Measurements from ENCODE around the gene PLXNA4.

DNA sequence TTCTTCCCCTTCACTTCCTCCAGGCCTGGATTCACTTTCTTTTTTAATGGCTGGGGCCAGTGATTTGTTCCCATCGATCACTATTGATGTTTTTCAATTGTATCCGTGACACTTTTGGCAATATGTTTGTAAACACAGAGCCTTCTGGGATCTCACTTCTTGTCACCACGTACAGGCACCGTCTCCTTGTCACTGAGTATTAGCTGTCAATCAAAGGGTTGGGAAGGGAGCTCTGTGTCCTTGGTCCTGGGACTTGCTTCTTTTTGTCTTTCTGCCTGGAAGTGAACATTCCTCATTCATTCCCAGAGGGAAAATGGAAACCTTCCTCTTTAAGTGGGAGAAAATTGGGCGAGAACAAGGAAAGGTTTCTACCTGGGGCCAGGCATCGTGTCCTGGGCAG lies 157.4 kb downstream of the PLXNA4 start:
- TF ChIP-seq, protein P1, sequence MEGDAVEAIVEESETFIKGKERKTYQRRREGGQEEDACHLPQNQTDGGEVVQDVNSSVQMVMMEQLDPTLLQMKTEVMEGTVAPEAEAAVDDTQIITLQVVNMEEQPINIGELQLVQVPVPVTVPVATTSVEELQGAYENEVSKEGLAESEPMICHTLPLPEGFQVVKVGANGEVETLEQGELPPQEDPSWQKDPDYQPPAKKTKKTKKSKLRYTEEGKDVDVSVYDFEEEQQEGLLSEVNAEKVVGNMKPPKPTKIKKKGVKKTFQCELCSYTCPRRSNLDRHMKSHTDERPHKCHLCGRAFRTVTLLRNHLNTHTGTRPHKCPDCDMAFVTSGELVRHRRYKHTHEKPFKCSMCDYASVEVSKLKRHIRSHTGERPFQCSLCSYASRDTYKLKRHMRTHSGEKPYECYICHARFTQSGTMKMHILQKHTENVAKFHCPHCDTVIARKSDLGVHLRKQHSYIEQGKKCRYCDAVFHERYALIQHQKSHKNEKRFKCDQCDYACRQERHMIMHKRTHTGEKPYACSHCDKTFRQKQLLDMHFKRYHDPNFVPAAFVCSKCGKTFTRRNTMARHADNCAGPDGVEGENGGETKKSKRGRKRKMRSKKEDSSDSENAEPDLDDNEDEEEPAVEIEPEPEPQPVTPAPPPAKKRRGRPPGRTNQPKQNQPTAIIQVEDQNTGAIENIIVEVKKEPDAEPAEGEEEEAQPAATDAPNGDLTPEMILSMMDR (IDR thresholded peaks at IDR 0.05; ENCODE audit: low read length) = no peak
- no peak for TF ChIP-seq EZH2 (IDR thresholded peaks at IDR 0.05; ENCODE audit: borderline replicate concordance, low read length)
